ENCODE data around the gene FRS3. TPM values are rescaled to one million over a fixed set of nuclear protein-coding genes. Genes with fewer than 3 reads are reported as not detected.
"Not testable (repeated sequence)": the region's sequence is repeated elsewhere in the genome, so short reads cannot be mapped to it uniquely, and the experiment has no call there.

The FRS3 gene
- total and polyA plus RNA-seq, 2 experiments from 2014 or later = 1.3 to 3.3 TPM

DNA sequence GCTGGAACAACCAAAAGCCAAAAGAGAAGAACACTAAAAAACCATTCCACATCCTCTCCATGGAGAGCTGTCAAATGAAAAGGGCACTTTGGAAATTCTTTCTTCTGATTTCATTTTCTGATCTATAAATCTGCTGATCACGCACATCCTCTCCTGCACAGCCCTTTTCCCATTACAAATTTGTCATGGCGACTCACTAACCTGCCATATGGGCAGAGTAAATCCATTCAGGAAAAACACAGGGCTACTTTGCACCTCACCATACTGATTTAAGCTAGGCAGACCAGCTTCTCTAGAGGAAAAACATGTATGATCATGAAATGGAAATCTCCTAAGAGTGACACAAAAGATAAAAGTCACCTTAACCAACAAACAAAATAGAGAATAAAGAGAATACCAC is 33.8 kb upstream of the FRS3 start:
- Histone ChIP-seq H3K79me2 (replicated peaks; ENCODE audit: insufficient read depth) (no peaks in the 10 kb centered on the region), H3K27ac (ENCODE audit: low read depth) (no peak overlapping the region), H3K4me2 (no peak overlapping the region), H3K27me3 (ENCODE audit: insufficient read depth) (no peaks in the 10 kb centered on the region), H3K36me3 (ENCODE audit: insufficient read depth) (no peaks in the 10 kb centered on the region), H3K4me3 (no peak overlapping the region), H3K9me2 (ENCODE audit: insufficient read depth) (no peaks in the 10 kb centered on the region), H3F3A (replicated peaks; ENCODE audit: low read depth) (no peaks in the 10 kb centered on the region), H4K20me1 (replicated peaks; ENCODE audit: insufficient read depth) (peaks cover 9% of the 10 kb centered on the region; the same call in 1 of the 2 replicates), H3K4me1 (ENCODE audit: insufficient read depth) (no peaks in the 10 kb centered on the region), H2AFZ (no peak overlapping the region)
- TF ChIP-seq, protein P1, sequence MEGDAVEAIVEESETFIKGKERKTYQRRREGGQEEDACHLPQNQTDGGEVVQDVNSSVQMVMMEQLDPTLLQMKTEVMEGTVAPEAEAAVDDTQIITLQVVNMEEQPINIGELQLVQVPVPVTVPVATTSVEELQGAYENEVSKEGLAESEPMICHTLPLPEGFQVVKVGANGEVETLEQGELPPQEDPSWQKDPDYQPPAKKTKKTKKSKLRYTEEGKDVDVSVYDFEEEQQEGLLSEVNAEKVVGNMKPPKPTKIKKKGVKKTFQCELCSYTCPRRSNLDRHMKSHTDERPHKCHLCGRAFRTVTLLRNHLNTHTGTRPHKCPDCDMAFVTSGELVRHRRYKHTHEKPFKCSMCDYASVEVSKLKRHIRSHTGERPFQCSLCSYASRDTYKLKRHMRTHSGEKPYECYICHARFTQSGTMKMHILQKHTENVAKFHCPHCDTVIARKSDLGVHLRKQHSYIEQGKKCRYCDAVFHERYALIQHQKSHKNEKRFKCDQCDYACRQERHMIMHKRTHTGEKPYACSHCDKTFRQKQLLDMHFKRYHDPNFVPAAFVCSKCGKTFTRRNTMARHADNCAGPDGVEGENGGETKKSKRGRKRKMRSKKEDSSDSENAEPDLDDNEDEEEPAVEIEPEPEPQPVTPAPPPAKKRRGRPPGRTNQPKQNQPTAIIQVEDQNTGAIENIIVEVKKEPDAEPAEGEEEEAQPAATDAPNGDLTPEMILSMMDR (conservative IDR thresholded peaks at IDR 0.05; ENCODE audit: low read depth in 2 of 2) = no peak
- TF ChIP-seq EZH2phosphoT487 (IDR thresholded peaks at IDR 0.05; ENCODE audit: unreplicated experiment) (no peak), JUNB (IDR thresholded peaks at IDR 0.05; ENCODE audit: unreplicated experiment) (no peak), STAT1 (IDR thresholded peaks at IDR 0.05; ENCODE audit: unreplicated experiment) (no peak), ZNF114 (CRISPR knock-in tag; IDR thresholded peaks at IDR 0.05) (no peak), ZNF331 (CRISPR knock-in tag; IDR thresholded peaks at IDR 0.05; ENCODE audit: low read depth) (no peak), NANOG (IDR thresholded peaks at IDR 0.05; ENCODE audit: borderline replicate concordance) (no peak)
- TF ChIP-seq, protein P2, sequence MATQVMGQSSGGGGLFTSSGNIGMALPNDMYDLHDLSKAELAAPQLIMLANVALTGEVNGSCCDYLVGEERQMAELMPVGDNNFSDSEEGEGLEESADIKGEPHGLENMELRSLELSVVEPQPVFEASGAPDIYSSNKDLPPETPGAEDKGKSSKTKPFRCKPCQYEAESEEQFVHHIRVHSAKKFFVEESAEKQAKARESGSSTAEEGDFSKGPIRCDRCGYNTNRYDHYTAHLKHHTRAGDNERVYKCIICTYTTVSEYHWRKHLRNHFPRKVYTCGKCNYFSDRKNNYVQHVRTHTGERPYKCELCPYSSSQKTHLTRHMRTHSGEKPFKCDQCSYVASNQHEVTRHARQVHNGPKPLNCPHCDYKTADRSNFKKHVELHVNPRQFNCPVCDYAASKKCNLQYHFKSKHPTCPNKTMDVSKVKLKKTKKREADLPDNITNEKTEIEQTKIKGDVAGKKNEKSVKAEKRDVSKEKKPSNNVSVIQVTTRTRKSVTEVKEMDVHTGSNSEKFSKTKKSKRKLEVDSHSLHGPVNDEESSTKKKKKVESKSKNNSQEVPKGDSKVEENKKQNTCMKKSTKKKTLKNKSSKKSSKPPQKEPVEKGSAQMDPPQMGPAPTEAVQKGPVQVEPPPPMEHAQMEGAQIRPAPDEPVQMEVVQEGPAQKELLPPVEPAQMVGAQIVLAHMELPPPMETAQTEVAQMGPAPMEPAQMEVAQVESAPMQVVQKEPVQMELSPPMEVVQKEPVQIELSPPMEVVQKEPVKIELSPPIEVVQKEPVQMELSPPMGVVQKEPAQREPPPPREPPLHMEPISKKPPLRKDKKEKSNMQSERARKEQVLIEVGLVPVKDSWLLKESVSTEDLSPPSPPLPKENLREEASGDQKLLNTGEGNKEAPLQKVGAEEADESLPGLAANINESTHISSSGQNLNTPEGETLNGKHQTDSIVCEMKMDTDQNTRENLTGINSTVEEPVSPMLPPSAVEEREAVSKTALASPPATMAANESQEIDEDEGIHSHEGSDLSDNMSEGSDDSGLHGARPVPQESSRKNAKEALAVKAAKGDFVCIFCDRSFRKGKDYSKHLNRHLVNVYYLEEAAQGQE (IDR thresholded peaks at IDR 0.05; ENCODE audit: unreplicated experiment) = no peak
- H3K9me3 Mint-ChIP-seq = no peaks in the 10 kb centered on the region
- no peaks in the 10 kb centered on the region; the same call in 2 of the 3 replicates for H3K4me1 Mint-ChIP-seq
- no peak overlapping the region for H3K27ac Mint-ChIP-seq
- DNase-seq (ENCODE audit: low spot score) = no peak
- H3K27me3 Mint-ChIP-seq (ENCODE audit: insufficient read depth, low read depth, poor library complexity) = peaks cover 3% of the 10 kb centered on the region
- H3K36me3 Mint-ChIP-seq (ENCODE audit: low read depth) = no peaks in the 10 kb centered on the region
- no peak overlapping the region for H3K4me3 Mint-ChIP-seq
- no peak for ATAC-seq

DNA sequence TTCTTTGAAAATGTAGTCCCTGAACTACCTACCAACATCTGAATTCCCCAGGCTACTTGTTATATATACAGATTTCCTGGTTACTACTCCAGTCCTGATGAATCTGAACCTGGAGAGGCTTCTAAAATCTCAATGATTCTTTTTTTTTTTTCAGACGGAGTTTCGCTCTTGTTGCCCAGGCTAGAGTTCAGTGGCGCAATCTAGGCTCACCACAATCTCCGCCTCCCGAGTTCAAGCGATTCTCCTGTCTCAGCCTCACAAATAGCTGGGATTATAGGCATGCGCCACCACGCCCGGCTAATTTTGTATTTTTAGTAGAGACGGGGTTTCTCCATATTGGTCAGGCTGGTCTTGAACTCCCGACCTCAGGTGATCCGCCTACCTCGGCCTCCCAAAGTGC is 32.2 kb upstream of the FRS3 start:
- ATAC-seq; H3K9me3 Mint-ChIP-seq; H3K36me3 Mint-ChIP-seq (ENCODE audit: low read depth): not testable (repeated sequence)

More for the DNA sequence above, 32.2 kb upstream of the FRS3 start:
- not testable (repeated sequence) for H3K4me3 Mint-ChIP-seq; H3K27ac ChIP-seq (ENCODE audit: low read depth); H3K27me3 ChIP-seq (ENCODE audit: insufficient read depth); H3F3A ChIP-seq (replicated peaks; ENCODE audit: low read depth); H3K4me1 Mint-ChIP-seq; H3K9me2 ChIP-seq (ENCODE audit: insufficient read depth); H3K36me3 ChIP-seq (ENCODE audit: insufficient read depth); H3K27me3 Mint-ChIP-seq (ENCODE audit: insufficient read depth, low read depth, poor library complexity); H3K4me1 ChIP-seq (ENCODE audit: insufficient read depth); H2AFZ ChIP-seq; H3K4me3 ChIP-seq; H3K79me2 ChIP-seq (replicated peaks; ENCODE audit: insufficient read depth); DNase-seq (ENCODE audit: low spot score); H4K20me1 ChIP-seq (replicated peaks; ENCODE audit: insufficient read depth); H3K27ac Mint-ChIP-seq; H3K4me2 ChIP-seq

Measured in GM23338 (cell line).